SK-N-SH (cell line): ENCODE results near the gene KAT2A. TPM values are rescaled to one million over a fixed set of nuclear protein-coding genes. Genes with fewer than 3 reads are reported as not detected.

ENCODE experiments used
- CTCF ChIA-PET: fragments of 300-600, 350-600 bp; formaldehyde crosslinking; extraction: SDS; loops from one replicate; lab custom pipeline; 2021; lab: Yijun Ruan, JAX
- POLR2A ChIA-PET: fragments of 350-600 bp; sonication (Branson Sonifier 250); formaldehyde crosslinking; extraction: SDS; loops from one replicate; lab custom pipeline; 2020; ENCODE audit warnings: antibody characterized with exemption, inconsistent platforms; lab: Yijun Ruan, JAX
- DNase-seq: peaks from one replicate; pipeline ENCODE4 v3.0.0; 2012
- H2AFZ ChIP-seq: fragments of 200-600 bp; sonication (generic); 2 replicates; pipeline ENCODE4 v1.8.1; 2016; ENCODE audit warnings: antibody characterized with exemption, mild to moderate bottlenecking, low read depth
- H3F3A ChIP-seq: fragments of 200-600 bp; sonication (generic); replicated peaks from 2 replicates; pipeline ENCODE3; 2016; ENCODE audit warnings: antibody characterized with exemption, mild to moderate bottlenecking; ENCODE audit not compliant: insufficient read depth
- H3K27ac ChIP-seq, 2 experiments: fragments of 200-500 bp in 1 of 2; fragments of 200-600 bp in 1 of 2; sonication (Bioruptor generic) in 1 of 2; sonication (generic), shearing (Covaris generic) in 1 of 2; 2 replicates each; pipeline versions ENCODE4 v1.5.1 to v1.6.1; 2014 to 2016; ENCODE audit warnings: low read depth in 2 of 2, inconsistent platforms in 1 of 2, low read length in 1 of 2, mild to moderate bottlenecking in 1 of 2, mixed read lengths in 1 of 2
- H3K27me3 ChIP-seq: fragments of 200-600 bp; sonication (generic), shearing (Covaris generic); 2 replicates; pipeline ENCODE4 v1.6.1; 2016; ENCODE audit warnings: mixed run types; ENCODE audit not compliant: insufficient read depth
- H3K36me3 ChIP-seq, 2 experiments: fragments of 200-500 bp in 1 of 2; fragments of 200-600 bp in 1 of 2; sonication (Bioruptor generic) in 1 of 2; sonication (generic) in 1 of 2; replicated peaks in 1 of 2; 2 replicates each; pipeline versions ENCODE3 to v1.5.1; 2014 to 2016; ENCODE audit warnings: low read length in 1 of 2, mild to moderate bottlenecking in 1 of 2; ENCODE audit not compliant: insufficient read depth in 2 of 2, control insufficient read depth in 1 of 2
- H3K4me1 ChIP-seq, 2 experiments: fragments of 200-500 bp in 1 of 2; fragments of 200-600 bp in 1 of 2; sonication (Bioruptor generic) in 1 of 2; sonication (generic), shearing (Covaris generic) in 1 of 2; 2 replicates each; pipeline versions ENCODE4 v1.5.1 to v1.6.1; 2014 to 2016; ENCODE audit warnings: low read depth in 1 of 2, low read length in 1 of 2, mixed run types in 1 of 2; ENCODE audit not compliant: insufficient read depth in 2 of 2, control insufficient read depth in 1 of 2
- H3K4me2 ChIP-seq: fragments of 200-600 bp; sonication (generic), shearing (Covaris generic); 2 replicates; pipeline ENCODE4 v1.6.1; 2017; ENCODE audit warnings: mixed run types
- H3K4me3 ChIP-seq, 2 experiments: fragments of 200-500 bp in 1 of 2; fragments of 200-600 bp in 1 of 2; sonication (Bioruptor generic) in 1 of 2; sonication (generic), shearing (Covaris generic) in 1 of 2; 2 replicates each; pipeline versions ENCODE4 v1.5.1 to v1.8.1; 2014 to 2016; ENCODE audit warnings: low read depth in 2 of 2, inconsistent platforms in 1 of 2, low read length in 1 of 2, mild to moderate bottlenecking in 1 of 2, mixed read lengths in 1 of 2, moderate library complexity in 1 of 2
- H3K79me2 ChIP-seq: fragments of 200-600 bp; sonication (generic); 2 replicates; pipeline ENCODE4 v1.8.1; 2017; ENCODE audit warnings: mild to moderate bottlenecking; ENCODE audit not compliant: insufficient read depth
- H3K9ac ChIP-seq: fragments of 200-600 bp; sonication (generic); 2 replicates; pipeline ENCODE4 v1.6.1; 2017; ENCODE audit warnings: mixed run types
- H3K9me2 ChIP-seq: fragments of 200-600 bp; sonication (generic); 2 replicates; pipeline ENCODE4 v1.6.1; 2017; ENCODE audit warnings: mixed run types
- H3K9me3 ChIP-seq: fragments of 200-600 bp; sonication (generic); 2 replicates; pipeline ENCODE4 v1.6.1; 2017; ENCODE audit warnings: mixed run types, mild to moderate bottlenecking, moderate library complexity
- H4K20me1 ChIP-seq: fragments of 200-600 bp; sonication (generic); 2 replicates; pipeline ENCODE4 v1.6.1; 2017; ENCODE audit warnings: mild to moderate bottlenecking, mixed run types; ENCODE audit not compliant: insufficient read depth
- CHD2 ChIP-seq: fragments of 150-350 bp; IDR thresholded peaks from 2 replicates; pipeline ENCODE4 v1.6.1; 2018; ENCODE audit warnings: low read length; ENCODE audit not compliant: partially characterized antibody
- CTCF ChIP-seq: fragments of 200-600 bp; sonication (generic); IDR thresholded peaks from 2 replicates; pipeline ENCODE4 v1.6.1; 2017; ENCODE audit warnings: antibody characterized with exemption, mild to moderate bottlenecking, moderate library complexity
- ELF1 ChIP-seq: IDR thresholded peaks from 2 replicates; pipeline ENCODE4 v1.4.0; 2012
- EP300 ChIP-seq, 2 experiments: IDR thresholded peaks; 2 replicates each; pipeline versions ENCODE4 v1.4.0 to v1.6.1; 2012; ENCODE audit warnings: borderline replicate concordance in 1 of 2, low read depth in 1 of 2, low read length in 1 of 2
- FOSL2 ChIP-seq: IDR thresholded peaks from 2 replicates; pipeline ENCODE4 v1.4.0; 2012; ENCODE audit warnings: low read depth, mild to moderate bottlenecking, moderate library complexity, borderline replicate concordance
- FOXM1 ChIP-seq: IDR thresholded peaks from 2 replicates; pipeline ENCODE4 v1.4.0; 2012; ENCODE audit warnings: low read depth, mild to moderate bottlenecking
- GABPA ChIP-seq: IDR thresholded peaks from 2 replicates; pipeline ENCODE4 v1.4.0; 2012; ENCODE audit warnings: low read depth, mild to moderate bottlenecking
- GATA2 ChIP-seq: sonication (generic); formaldehyde crosslinking; IDR thresholded peaks from 2 replicates; pipeline ENCODE4 v1.5.0; 2020; ENCODE audit warnings: mild to moderate bottlenecking, missing genetic modification reagents
- JUND ChIP-seq: IDR thresholded peaks from 2 replicates; pipeline ENCODE4 v1.4.0; 2012
- MAX ChIP-seq: IDR thresholded peaks from 2 replicates; pipeline ENCODE4 v1.4.0; 2012; ENCODE audit warnings: low read depth
- MEF2A ChIP-seq: IDR thresholded peaks from 2 replicates; pipeline ENCODE4 v1.4.0; 2012; ENCODE audit warnings: low read depth, borderline replicate concordance
- MXI1 ChIP-seq: IDR thresholded peaks from 2 replicates; pipeline ENCODE4 v1.6.1; 2012; ENCODE audit warnings: mild to moderate bottlenecking, low read depth, low read length, improper control_type of control experiment
- NFIC ChIP-seq: IDR thresholded peaks from 2 replicates; pipeline ENCODE4 v1.4.0; 2012; ENCODE audit warnings: borderline replicate concordance
- NRF1 ChIP-seq: IDR thresholded peaks from 2 replicates; pipeline ENCODE4 v1.6.1; 2012; ENCODE audit warnings: low read depth, mild to moderate bottlenecking, low read length
- POLR2AphosphoS5 ChIP-seq: IDR thresholded peaks from 2 replicates; pipeline ENCODE4 v1.6.1; 2012; ENCODE audit warnings: low read depth, low read length
- RAD21 ChIP-seq: IDR thresholded peaks from 2 replicates; pipeline ENCODE4 v1.6.1; 2012; ENCODE audit warnings: mild to moderate bottlenecking, low read length
- RCOR1 ChIP-seq: fragments of 150-350 bp; IDR thresholded peaks from 2 replicates; pipeline ENCODE4 v1.6.1; 2017; ENCODE audit warnings: antibody characterized with exemption, low read length
- RFX5 ChIP-seq: IDR thresholded peaks from 2 replicates; pipeline ENCODE4 v1.6.1; 2012; ENCODE audit warnings: mild to moderate bottlenecking, improper control_type of control experiment, low read length
- SIN3A ChIP-seq: IDR thresholded peaks from 2 replicates; pipeline ENCODE4 v1.6.1; 2012; ENCODE audit warnings: low read depth, mild to moderate bottlenecking, low read length, moderate library complexity, borderline replicate concordance
- SMC3 ChIP-seq: IDR thresholded peaks from 2 replicates; pipeline ENCODE4 v1.6.1; 2012; ENCODE audit warnings: low read depth, low read length, improper control_type of control experiment
- TAF1 ChIP-seq: IDR thresholded peaks from 2 replicates; pipeline ENCODE4 v1.6.1; 2012; ENCODE audit warnings: low read depth, mild to moderate bottlenecking, low read length, moderate library complexity, borderline replicate concordance
- TCF12 ChIP-seq: IDR thresholded peaks from 2 replicates; pipeline ENCODE4 v1.4.0; 2012
- TEAD4 ChIP-seq: IDR thresholded peaks from 2 replicates; pipeline ENCODE4 v1.4.0; 2012; ENCODE audit warnings: mild to moderate bottlenecking, borderline replicate concordance; ENCODE audit not compliant: insufficient read depth
- WGBS: methylation state at CpG from one replicate; pipeline ENCODE4 v1.1.6; 2017; ENCODE audit warnings: low lambda C conversion rate; 5-methylcytosine and 5-hydroxymethylcytosine counted together
- polyA plus RNA-seq, 3 experiments: library from polyadenylated mRNA; depleted of rRNA; stranded (reverse); fragments of >200 nt; gene quantifications; 2 replicates each; pipeline ENCODE4 v1.2.3, GENCODE V29; 2012
- TF ChIP-seq, protein P1 (sequence below): IDR thresholded peaks from 2 replicates; pipeline ENCODE4; 2012
- TF ChIP-seq, protein P2 (sequence below): fragments of 150-350 bp; IDR thresholded peaks from 2 replicates; pipeline ENCODE4 v1.6.1; 2016; ENCODE audit warnings: mild to moderate bottlenecking, low read depth, low read length

Gene KAT2A
- polyA plus RNA-seq, 1 of the 3 experiments (the other 2 are of a cell fraction) = 45.1 TPM

GRCh38 chr17:42094375-42095069, 26.6 kb downstream of the KAT2A start:
- H3K36me3 ChIP-seq = no peaks in the 10 kb centered on the region
- TF ChIP-seq RAD21 = no peak
- TF ChIP-seq GABPA = no peak
- TF ChIP-seq, protein P1, sequence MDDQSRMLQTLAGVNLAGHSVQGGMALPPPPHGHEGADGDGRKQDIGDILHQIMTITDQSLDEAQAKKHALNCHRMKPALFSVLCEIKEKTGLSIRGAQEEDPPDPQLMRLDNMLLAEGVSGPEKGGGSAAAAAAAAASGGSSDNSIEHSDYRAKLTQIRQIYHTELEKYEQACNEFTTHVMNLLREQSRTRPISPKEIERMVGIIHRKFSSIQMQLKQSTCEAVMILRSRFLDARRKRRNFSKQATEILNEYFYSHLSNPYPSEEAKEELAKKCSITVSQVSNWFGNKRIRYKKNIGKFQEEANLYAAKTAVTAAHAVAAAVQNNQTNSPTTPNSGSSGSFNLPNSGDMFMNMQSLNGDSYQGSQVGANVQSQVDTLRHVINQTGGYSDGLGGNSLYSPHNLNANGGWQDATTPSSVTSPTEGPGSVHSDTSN = no peak
- TF ChIP-seq SMC3 = no peak
- TF ChIP-seq MAX = no peak
- TF ChIP-seq RCOR1 = no peak
- TF ChIP-seq, protein P2, sequence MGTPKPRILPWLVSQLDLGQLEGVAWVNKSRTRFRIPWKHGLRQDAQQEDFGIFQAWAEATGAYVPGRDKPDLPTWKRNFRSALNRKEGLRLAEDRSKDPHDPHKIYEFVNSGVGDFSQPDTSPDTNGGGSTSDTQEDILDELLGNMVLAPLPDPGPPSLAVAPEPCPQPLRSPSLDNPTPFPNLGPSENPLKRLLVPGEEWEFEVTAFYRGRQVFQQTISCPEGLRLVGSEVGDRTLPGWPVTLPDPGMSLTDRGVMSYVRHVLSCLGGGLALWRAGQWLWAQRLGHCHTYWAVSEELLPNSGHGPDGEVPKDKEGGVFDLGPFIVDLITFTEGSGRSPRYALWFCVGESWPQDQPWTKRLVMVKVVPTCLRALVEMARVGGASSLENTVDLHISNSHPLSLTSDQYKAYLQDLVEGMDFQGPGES = no peak
- no peak for TF ChIP-seq TCF12
- TF ChIP-seq CHD2 = no peak
- no peak for TF ChIP-seq JUND
- no peak for TF ChIP-seq POLR2AphosphoS5
- no peak for TF ChIP-seq MEF2A
- TF ChIP-seq RFX5 = no peak
- TF ChIP-seq TAF1 = no peak
- no peak for TF ChIP-seq FOXM1
- H3K27me3 ChIP-seq = peaks cover 5% of the 10 kb centered on the region; the same call in 1 of the 2 replicates
- H3K9ac ChIP-seq = no peak overlapping the region
- no peaks in the 10 kb centered on the region for H4K20me1 ChIP-seq
- 90% methylated on average over 10 of the region's 12 CpGs for WGBS
- no peak overlapping the region for H3K27ac ChIP-seq
- H3K9me2 ChIP-seq = no peaks in the 10 kb centered on the region
- H3K9me3 ChIP-seq = no peaks in the 10 kb centered on the region
- no peak overlapping the region for H2AFZ ChIP-seq
- H3K79me2 ChIP-seq = no peaks in the 10 kb centered on the region
- no peaks in the 10 kb centered on the region for H3F3A ChIP-seq
- no peak overlapping the region for H3K4me2 ChIP-seq
- H3K4me3 ChIP-seq = no peak overlapping the region
- no peak for DNase-seq
- ChIA-PET CTCF (interaction anchor here (0.8 to 29.9 kb wide), 3 partner anchors 23 to 71 kb away, joined by 3 to 496 read pairs (median 187); partner anchors contain the start of genes DNAJC7 and NKIRAS2), POLR2A (no interaction called here)
- H3K4me1 ChIP-seq = peaks cover 0 to 4% of the 10 kb centered on the region in 2 experiments; a peak in 1 of 4 replicates

DNA sequence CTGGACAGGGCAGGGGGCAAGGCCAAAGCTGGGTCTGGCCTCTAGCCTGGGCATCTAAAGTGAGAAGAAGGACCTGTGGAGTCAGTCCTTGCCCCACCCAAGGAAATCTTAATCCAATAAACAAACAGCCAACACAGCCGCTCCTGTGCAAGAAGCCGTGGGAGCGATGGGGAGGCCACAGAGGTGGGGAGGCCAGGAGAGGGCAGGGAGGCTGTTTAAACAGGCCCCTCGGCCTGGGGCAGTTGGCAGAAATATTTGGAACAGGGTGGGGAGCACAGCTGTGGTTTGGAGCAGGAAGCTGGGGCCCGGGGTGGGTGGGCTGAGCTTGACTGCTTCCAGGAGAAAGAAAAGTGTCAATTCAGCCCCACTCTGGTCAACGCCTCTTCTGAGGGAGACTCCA, 28.2 kb downstream of the KAT2A start:
- Histone ChIP-seq H3K4me2 (no peak overlapping the region), H3K27ac (no peak overlapping the region), H2AFZ (no peak overlapping the region), H3K27me3 (peaks cover 7% of the 10 kb centered on the region; the same call in 1 of the 2 replicates), H3F3A (no peaks in the 10 kb centered on the region), H4K20me1 (no peaks in the 10 kb centered on the region), H3K36me3 (no peaks in the 10 kb centered on the region), H3K9me2 (no peaks in the 10 kb centered on the region), H3K9me3 (no peaks in the 10 kb centered on the region), H3K9ac (no peak overlapping the region), H3K4me1 (peaks cover 0 to 2% of the 10 kb centered on the region in 2 experiments; a peak in 1 of 4 replicates), H3K4me3 (no peak overlapping the region), H3K79me2 (no peaks in the 10 kb centered on the region)
- ChIA-PET CTCF (interaction anchor here (0.7 to 5.7 kb wide), 3 partner anchors 9 to 68 kb away, joined by 3 to 46 read pairs (median 6); no protein-coding TSS in a partner anchor), POLR2A (no interaction called here)
- 80% methylated on average over 5 of the region's 6 CpGs for WGBS
- no peak for DNase-seq
- no peak for TF ChIP-seq NFIC
- TF ChIP-seq FOSL2 = no peak
- TF ChIP-seq GABPA = no peak
- no peak for TF ChIP-seq GATA2 (CRISPR knock-in tag)
- no peak for TF ChIP-seq ELF1
- no peak for TF ChIP-seq MXI1
- no peak for TF ChIP-seq CTCF
- TF ChIP-seq NRF1 = no peak
- TF ChIP-seq SIN3A = no peak
- TF ChIP-seq RAD21 = no peak
- TF ChIP-seq EP300 (IDR thresholded peaks at IDR 0.05; ENCODE audit: borderline replicate concordance in 1 of 2, low read depth in 1 of 2, low read length in 1 of 2) = no peak
- no peak for TF ChIP-seq FOXM1
- no peak for TF ChIP-seq RFX5
- TF ChIP-seq TAF1 = no peak
- TF ChIP-seq TEAD4 = no peak
- no peak for TF ChIP-seq MAX
